Body of pancreas (tissue), 4 donors: ENCODE measurements around the gene EDEM1. TPM values are rescaled to one million over a fixed set of nuclear protein-coding genes. Genes with fewer than 3 reads are reported as not detected.
"Not testable (repeated sequence)": the region's sequence is repeated elsewhere in the genome, so short reads cannot be mapped to it uniquely, and the experiment has no call there.

Experiments used
- ATAC-seq: fragments of 150-250 bp; one replicate; pipeline ENCODE4 v1.9.1; 2016
- DNase-seq, 4 donors: peaks; one replicate each; pipeline ENCODE4 v3.0.0-alpha.2; 2019
- H3K27ac ChIP-seq, 4 donors: fragments of 200-600 bp; sonication (generic); 1 replicate in 3 of 4; 2 replicates in 1 of 4; pipeline versions ENCODE4 v1.5.1 to v1.6.1; 2016 to 2019; ENCODE audit warnings: mild to moderate bottlenecking in 1 of 4, mixed read lengths in 1 of 4, moderate library complexity in 1 of 4
- H3K27me3 ChIP-seq, 2 donors: fragments of 200-600 bp; sonication (generic); one replicate each; pipeline ENCODE4 v1.6.0; 2016; ENCODE audit warnings: mild to moderate bottlenecking in 1 of 2
- H3K36me3 ChIP-seq, 2 donors: fragments of 200-600 bp; sonication (generic); replicated peaks in 1 of 2; 2 replicates each; pipeline ENCODE4 v1.5.1; 2016; ENCODE audit warnings: low read depth in 2 of 2; ENCODE audit not compliant: insufficient read depth in 1 of 2
- H3K4me1 ChIP-seq: fragments of 200-600 bp; sonication (generic); one replicate; pipeline ENCODE4 v1.6.0; 2016
- H3K4me3 ChIP-seq, 2 donors: fragments of 200-600 bp; sonication (generic); 1 replicate in 1 of 2; 2 replicates in 1 of 2; pipeline ENCODE4 v1.5.1; 2016 to 2019
- H3K9me3 ChIP-seq, 3 donors: fragments of 200-600 bp; sonication (generic); 1 replicate in 2 of 3; 2 replicates in 1 of 3; pipeline ENCODE4 v1.5.1; 2016
- CTCF ChIP-seq, 7 experiments: fragments of 450-650 bp in 4 of 7; fragments of 200-600 bp in 3 of 7; sonication (generic) in 3 of 7; IDR thresholded peaks; one replicate each; pipeline ENCODE4 v1.5.1; 2016 to 2019; ENCODE audit warnings: antibody characterized with exemption in 7 of 7
- POLR2A ChIP-seq, 3 donors: fragments of 450-650 bp; IDR thresholded peaks; one replicate each; pipeline ENCODE4 v1.6.1; 2016; ENCODE audit warnings: antibody characterized with exemption in 3 of 3, mild to moderate bottlenecking in 2 of 3
- WGBS, 2 donors: methylation state at CpG; one replicate each; pipeline ENCODE4 v1.1.5; 2017; 5-methylcytosine and 5-hydroxymethylcytosine counted together
- intact Hi-C: fragments of 100-400 bp; cut with DNase I; formaldehyde crosslinking; loops from one replicate; pipeline ENCODE4 v1.15.1; 2023
- total RNA-seq, 2 donors: library from RNA; depleted of rRNA; stranded (reverse); fragments of >200 nt; gene quantifications; one replicate each; pipeline ENCODE4 v1.1.0, GENCODE V29; 2016

The EDEM1 gene
- total RNA-seq, 2 donors from 2014 or later: 23.9 to 46.1 TPM

DNA sequence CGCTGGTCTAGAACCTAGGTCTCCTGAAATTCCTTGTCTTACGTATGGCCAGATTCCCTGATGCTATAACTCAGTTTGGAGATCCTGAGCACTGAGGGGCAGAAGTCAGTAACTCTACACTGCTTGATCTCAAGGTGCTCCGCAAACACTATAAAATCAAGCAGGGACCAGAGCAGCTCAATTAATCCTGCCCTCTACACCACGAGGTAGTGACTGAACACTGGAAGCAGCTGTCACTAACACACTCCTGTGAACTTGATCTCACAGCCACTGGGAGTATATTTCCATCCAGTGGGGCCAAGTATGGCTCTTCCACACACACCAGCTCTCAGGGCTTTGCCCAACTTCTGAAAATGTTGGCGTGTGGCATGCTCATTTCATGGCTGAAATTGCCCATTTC lies 51.0 kb downstream of the EDEM1 start:
- no peaks in the 10 kb centered on the region for H3K27me3 ChIP-seq
- no peak overlapping the region for H3K27ac ChIP-seq
- TF ChIP-seq POLR2A (IDR thresholded peaks at IDR 0.05) (no peak), CTCF (IDR thresholded peaks at IDR 0.05) (no peak)
- DNase-seq (no peak), ATAC-seq (no peak)
- 62 to 79% methylated on average over 4 to 5 of the region's 5 CpGs for WGBS, 2 donors
- no peaks in the 10 kb centered on the region for H3K4me1 ChIP-seq
- no peaks in the 10 kb centered on the region for H3K36me3 ChIP-seq
- no peaks in the 10 kb centered on the region for H3K9me3 ChIP-seq
- intact Hi-C loops: no loop called here
- no peak overlapping the region for H3K4me3 ChIP-seq

DNA sequence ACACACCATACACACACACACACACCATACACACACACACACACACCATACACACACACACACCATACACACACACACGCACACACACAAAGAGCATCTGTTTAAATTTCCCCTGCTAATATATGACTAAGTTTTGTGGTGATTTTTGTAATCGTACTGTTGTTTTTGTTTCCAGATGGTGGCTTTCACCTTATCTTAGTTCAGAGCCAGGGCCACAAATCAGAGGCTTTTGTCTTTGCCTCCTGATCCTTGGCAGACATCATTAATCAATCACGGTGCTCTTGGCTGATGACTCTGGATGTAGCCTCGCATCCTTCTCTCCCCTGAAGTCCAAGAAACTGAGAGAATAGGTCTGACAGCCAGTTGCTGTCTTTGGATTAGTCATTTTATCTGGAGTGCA lies 52.1 kb downstream of the EDEM1 start:
- TF ChIP-seq CTCF (IDR thresholded peaks at IDR 0.05) (no peak), POLR2A (IDR thresholded peaks at IDR 0.05) (no peak)
- no peak for DNase-seq

DNA sequence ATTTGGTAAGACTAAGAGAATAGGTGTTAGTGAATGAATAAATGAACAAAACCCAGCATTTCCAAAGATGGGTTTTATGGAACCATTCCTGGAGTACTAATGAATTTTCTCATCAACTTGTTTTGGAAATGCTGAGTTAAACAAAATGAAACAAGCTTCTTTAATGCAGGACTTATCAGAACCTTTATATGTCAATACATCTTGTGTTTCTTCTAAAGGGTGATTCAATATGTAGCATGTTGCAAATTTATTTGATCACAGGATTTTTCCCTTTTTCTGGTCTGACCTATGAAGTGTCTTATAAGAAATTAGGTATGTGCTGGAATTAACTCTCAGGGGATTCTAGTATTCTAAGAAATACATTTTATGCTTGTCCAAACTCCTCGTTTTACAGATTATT lies 53.2 kb downstream of the EDEM1 start:
- intact Hi-C loops: no loop called here
- H3K36me3 ChIP-seq: no peaks in the 10 kb centered on the region
- DNase-seq (no peak), ATAC-seq (no peak)
- no peak overlapping the region for H3K4me3 ChIP-seq
- no peak overlapping the region for H3K27ac ChIP-seq
- no peak for TF ChIP-seq POLR2A (IDR thresholded peaks at IDR 0.05)
- TF ChIP-seq CTCF (IDR thresholded peaks at IDR 0.05): no peak
- no peaks in the 10 kb centered on the region for H3K4me1 ChIP-seq
- H3K9me3 ChIP-seq: no peaks in the 10 kb centered on the region
- 79 to 88% methylated on average over 1 of the region's 1 CpG for WGBS, 2 donors
- no peaks in the 10 kb centered on the region for H3K27me3 ChIP-seq

More for the DNA sequence above, 52.1 kb downstream of the EDEM1 start:
- whole genome bisulfite sequencing, 2 donors: 35 to 38% methylated on average over 4 of the region's 4 CpGs
- Histone ChIP-seq H3K4me1 (no peaks in the 10 kb centered on the region), H3K4me3 (no peak overlapping the region), H3K36me3 (no peaks in the 10 kb centered on the region), H3K27ac (no peak overlapping the region), H3K9me3 (no peaks in the 10 kb centered on the region), H3K27me3 (no peaks in the 10 kb centered on the region)
- ATAC-seq: no peak
- intact Hi-C loops: no loop called here

DNA sequence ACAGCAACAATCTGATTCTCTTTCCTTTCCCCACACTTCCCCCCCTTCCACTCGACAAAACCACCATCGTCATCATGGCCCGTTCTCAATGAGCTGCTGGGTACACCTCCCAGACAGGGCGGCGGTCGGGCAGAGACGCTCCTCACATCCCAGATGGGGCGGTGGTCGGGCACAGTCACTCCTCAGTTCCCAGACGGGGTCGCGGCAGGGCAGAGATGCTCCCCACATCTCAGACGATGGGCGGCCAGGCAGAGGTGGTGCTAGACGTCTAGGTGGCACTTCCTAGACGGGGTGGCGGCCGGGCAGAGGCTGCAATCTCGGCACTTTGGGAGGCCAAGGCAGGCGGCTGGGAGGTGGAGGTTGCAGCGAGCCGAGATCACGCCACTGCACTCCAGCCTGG lies 55.3 kb downstream of the EDEM1 start:
- intact Hi-C loops, ATAC-seq, H3K4me1 ChIP-seq, H3K4me3 ChIP-seq, DNase-seq, H3K9me3 ChIP-seq, H3K27me3 ChIP-seq, H3K27ac ChIP-seq, H3K36me3 ChIP-seq: not testable (repeated sequence)
- 83 to 91% methylated on average over 11 to 18 of the region's 23 CpGs for WGBS, 2 donors

DNA sequence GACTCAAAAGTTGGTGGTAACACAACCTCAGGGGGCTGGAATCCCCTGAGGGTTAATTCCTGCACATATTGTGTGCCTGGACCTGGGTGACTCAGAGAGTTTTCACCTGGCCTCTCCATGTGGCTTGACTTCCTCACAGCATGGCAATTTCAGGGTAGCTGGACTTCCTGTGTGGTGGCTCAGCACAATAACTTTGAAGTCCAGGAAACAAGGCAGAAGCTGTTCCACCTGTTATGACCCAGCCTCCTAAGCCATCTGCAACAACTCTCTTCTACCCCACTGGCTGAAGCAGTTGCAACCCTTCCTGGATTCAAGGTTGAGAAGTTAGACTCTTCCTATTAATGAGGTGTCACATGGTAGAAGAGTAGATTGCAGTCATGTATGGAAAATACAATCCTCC lies 58.4 kb downstream of the EDEM1 start:
- H3K36me3 ChIP-seq: no peaks in the 10 kb centered on the region
- H3K4me3 ChIP-seq: no peak overlapping the region
- no peaks in the 10 kb centered on the region for H3K9me3 ChIP-seq
- intact Hi-C loops: no loop called here
- no peak for ATAC-seq
- peaks cover 5% of the 10 kb centered on the region for H3K4me1 ChIP-seq
- TF ChIP-seq POLR2A (IDR thresholded peaks at IDR 0.05): no peak
- no peak for TF ChIP-seq CTCF (IDR thresholded peaks at IDR 0.05)
- no peak overlapping the region for H3K27ac ChIP-seq
- no peak for DNase-seq
- H3K27me3 ChIP-seq: no peaks in the 10 kb centered on the region
